ENCODE results near the gene NBL1.

- TF ChIP-seq CTCF (tag by site-specific recombination; IDR thresholded peaks at IDR 0.05) (peak; percentile 90), SALL2 (tag by site-specific recombination; IDR thresholded peaks at IDR 0.05; ENCODE audit: borderline replicate concordance) (no peak), ZNF16 (tag by site-specific recombination; IDR thresholded peaks at IDR 0.05; ENCODE audit: low read depth) (no peak), ZNF626 (tag by site-specific recombination; IDR thresholded peaks at IDR 0.05) (no peak), ZNF560 (tag by site-specific recombination; IDR thresholded peaks at IDR 0.05; ENCODE audit: borderline replicate concordance) (no peak), ZNF112 (tag by site-specific recombination; IDR thresholded peaks at IDR 0.05) (no peak)
These were observed 7.1 kb downstream of the NBL1 start for GRCh38 chr1:19651141-19651737.

Data from HEK293 (cell line).